SK-N-MC (cell line): Measurements from ENCODE around the gene VPS26C.
"Not testable (repeated sequence)": the region's sequence is repeated elsewhere in the genome, so short reads cannot be mapped to it uniquely, and the experiment has no call there.

ENCODE experiments used
- DNase-seq: peaks from one replicate; pipeline ENCODE4 v3.0.0-alpha.2; 2011; ENCODE audit warnings: low read depth, low spot score
- H3K27ac ChIP-seq: fragments of 200-600 bp; sonication (generic); 2 replicates; pipeline ENCODE4 v1.5.1; 2016; ENCODE audit warnings: mixed run types
- H3K36me3 ChIP-seq: fragments of 200-600 bp; sonication (generic); 2 replicates; pipeline ENCODE4 v1.6.1; 2017; ENCODE audit warnings: antibody characterized with exemption, low read length, mixed read lengths; ENCODE audit not compliant: insufficient read depth
- H3K4me3 ChIP-seq: fragments of 200-600 bp; sonication (generic); 2 replicates; pipeline ENCODE4 v1.5.1; 2016
- H3K9ac ChIP-seq: fragments of 200-600 bp; sonication (generic); 2 replicates; pipeline ENCODE4 v1.8.0; 2017; ENCODE audit warnings: mixed run types, mixed read lengths; ENCODE audit not compliant: insufficient read length
- H3K9me3 ChIP-seq: fragments of 200-600 bp; sonication (generic); 2 replicates; pipeline ENCODE4 v1.6.1; 2017; ENCODE audit warnings: low read depth, mild to moderate bottlenecking, antibody characterized with exemption, low read length, moderate library complexity, mixed read lengths
- EZH2 ChIP-seq: fragments of 200-600 bp; sonication (generic); IDR thresholded peaks from one replicate; pipeline ENCODE4 v1.6.1; 2017; ENCODE audit warnings: antibody characterized with exemption
- FOXP2 ChIP-seq: optimal IDR thresholded peaks from 2 replicates; pipeline ENCODE3; 2011; ENCODE audit warnings: mild to moderate bottlenecking, moderate library complexity; ENCODE audit not compliant: insufficient read depth; ENCODE audit errors: extremely low read length, control extremely low read depth
- POLR2AphosphoS5 ChIP-seq: IDR thresholded peaks from 2 replicates; pipeline ENCODE4 v1.6.1; 2012; ENCODE audit warnings: mild to moderate bottlenecking, low read depth, low read length, borderline replicate concordance

Gene VPS26C

GRCh38 chr21:37267269-37268185, at the start of gene VPS26C:
TSS of gene VPS26C (minus strand) at chr21:37267334. CDS start at chr21:37267294, 40 bp downstream.
- no peaks in the 10 kb centered on the region for H3K9me3 ChIP-seq
- peak; percentile 82 for DNase-seq
- peak within 1 kb of the TSS; percentile 99 for H3K9ac ChIP-seq
- H3K4me3 ChIP-seq: peak within 1 kb of the TSS; percentile 91
- TF ChIP-seq EZH2 (no peak), POLR2AphosphoS5 (peak; percentile 75)
- H3K27ac ChIP-seq: peak within 1 kb of the TSS; percentile 98
- no peaks in the 10 kb centered on the region for H3K36me3 ChIP-seq

GRCh38 chr21:37316072-37316471, 48.9 kb upstream of the VPS26C start:
- not testable (repeated sequence) for H3K36me3 ChIP-seq, H3K9me3 ChIP-seq, H3K4me3 ChIP-seq, DNase-seq, H3K9ac ChIP-seq, H3K27ac ChIP-seq

- no peak for DNase-seq
- Histone ChIP-seq H3K4me3 (no peak overlapping the region), H3K9ac (no peak overlapping the region), H3K9me3 (no peaks in the 10 kb centered on the region), H3K27ac (no peak overlapping the region), H3K36me3 (no peaks in the 10 kb centered on the region)
- no peak for TF ChIP-seq FOXP2
Measured at GRCh38 chr21:37300114-37300751, 33.1 kb upstream of the VPS26C start.

- H3K9ac ChIP-seq: no peak overlapping the region
- no peak for TF ChIP-seq FOXP2
- no peak for TF ChIP-seq EZH2
- TF ChIP-seq POLR2AphosphoS5: no peak
- no peak for DNase-seq
- H3K9me3 ChIP-seq: no peaks in the 10 kb centered on the region
- no peak overlapping the region for H3K27ac ChIP-seq
- no peak overlapping the region for H3K4me3 ChIP-seq
- H3K36me3 ChIP-seq: no peaks in the 10 kb centered on the region
Measured at GRCh38 chr21:37297364-37297763, 30.2 kb upstream of the VPS26C start.

GRCh38 chr21:37294679-37295078, 27.5 kb upstream of the VPS26C start:
- TF ChIP-seq POLR2AphosphoS5: no peak
- TF ChIP-seq EZH2: no peak
- TF ChIP-seq FOXP2: no peak
- no peak overlapping the region for H3K27ac ChIP-seq
- H3K9ac ChIP-seq: no peak overlapping the region
- no peaks in the 10 kb centered on the region for H3K9me3 ChIP-seq
- no peak overlapping the region for H3K4me3 ChIP-seq
- H3K36me3 ChIP-seq: no peaks in the 10 kb centered on the region
- DNase-seq: no peak

- Histone ChIP-seq H3K9me3 (no peaks in the 10 kb centered on the region), H3K4me3 (no peak overlapping the region), H3K36me3 (no peaks in the 10 kb centered on the region), H3K9ac (no peak overlapping the region), H3K27ac (no peak overlapping the region)
- DNase-seq: no peak
- no peak for TF ChIP-seq POLR2AphosphoS5
- TF ChIP-seq FOXP2: no peak
- TF ChIP-seq EZH2: no peak
Measured at GRCh38 chr21:37292941-37293340, 25.8 kb upstream of the VPS26C start.

- H3K9me3 ChIP-seq: no peaks in the 10 kb centered on the region
- H3K9ac ChIP-seq: no peak overlapping the region
- no peaks in the 10 kb centered on the region for H3K36me3 ChIP-seq
- no peak for TF ChIP-seq FOXP2
- TF ChIP-seq POLR2AphosphoS5: no peak
- no peak for TF ChIP-seq EZH2
- no peak for DNase-seq
- no peak overlapping the region for H3K27ac ChIP-seq
- H3K4me3 ChIP-seq: no peak overlapping the region
Measured at GRCh38 chr21:37292041-37292440, 24.9 kb upstream of the VPS26C start.

- not testable (repeated sequence) for H3K9me3 ChIP-seq, H3K27ac ChIP-seq, H3K4me3 ChIP-seq, H3K9ac ChIP-seq, H3K36me3 ChIP-seq, DNase-seq
Measured at GRCh38 chr21:37283191-37283710, 16.1 kb upstream of the VPS26C start.

GRCh38 chr21:37282602-37283001, 15.5 kb upstream of the VPS26C start:
- not testable (repeated sequence) for H3K9me3 ChIP-seq, H3K4me3 ChIP-seq, H3K9ac ChIP-seq, DNase-seq, H3K36me3 ChIP-seq, H3K27ac ChIP-seq
